ENCODE results near the gene A3GALT2.
"Not testable (repeated sequence)": the region's sequence is repeated elsewhere in the genome, so short reads cannot be mapped to it uniquely, and the experiment has no call there.

Gene A3GALT2

GRCh38 chr1:33309351-33309750 is 11.5 kb downstream of the A3GALT2 start:
- H3K27ac ChIP-seq (ENCODE audit: low read depth, low read length); H3K36me3 ChIP-seq (ENCODE audit: control insufficient read depth, insufficient read depth, low read length); DNase-seq; H2BK5ac ChIP-seq (ENCODE audit: low read length); H3K4me2 ChIP-seq (ENCODE audit: low read length); H2BK120ac ChIP-seq (ENCODE audit: low read depth, low read length); H3K9ac ChIP-seq (ENCODE audit: low read length); H3K4me1 ChIP-seq (ENCODE audit: control insufficient read depth, low read depth, low read length); H2BK15ac ChIP-seq (replicated peaks; ENCODE audit: low read depth); H3K79me2 ChIP-seq (ENCODE audit: control insufficient read depth, insufficient read depth, low read length); H4K8ac ChIP-seq (ENCODE audit: low read depth, low read length); H3K23ac ChIP-seq (ENCODE audit: low read length); H3K4me3 ChIP-seq (ENCODE audit: low read length); H2AK5ac ChIP-seq (ENCODE audit: low read length); H3K79me1 ChIP-seq (ENCODE audit: low read length); H4K5ac ChIP-seq (ENCODE audit: low read length); H3K18ac ChIP-seq (ENCODE audit: low read length); H3K56ac ChIP-seq (ENCODE audit: low read length); H3K27me3 ChIP-seq (ENCODE audit: insufficient read depth, low read length, poor library complexity); H3K4ac ChIP-seq (ENCODE audit: low read depth, low read length): not testable (repeated sequence)
- no CpG with 5 or more reads among the region's 32 CpGs for WGBS (ENCODE audit: extremely low coverage, insufficient coverage, low lambda C conversion rate)

DNA sequence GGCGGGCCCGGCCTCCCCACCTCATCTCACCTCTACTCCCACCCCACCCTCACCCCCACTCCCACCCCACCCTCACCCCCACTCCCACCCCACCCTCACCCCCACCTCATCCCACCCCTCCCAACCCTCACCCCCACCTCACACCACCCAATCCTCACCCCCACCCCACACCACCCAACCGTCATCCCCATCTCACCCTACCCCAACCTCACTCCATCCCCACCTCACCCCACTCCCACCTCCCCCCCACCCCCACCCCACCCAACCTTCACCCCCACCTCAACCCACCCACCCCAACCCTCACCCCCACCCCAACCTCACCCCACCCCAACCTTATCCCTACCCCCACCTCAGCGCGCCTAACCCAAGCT is 13.4 kb downstream of the A3GALT2 start:
- H3K9ac ChIP-seq (ENCODE audit: low read length), result no peak overlapping the region

GRCh38 chr1:33306653-33307493 is 14.0 kb downstream of the A3GALT2 start:
- DNase-seq, result no peak
- Histone ChIP-seq H3K18ac (ENCODE audit: low read length) (no peak overlapping the region), H3K79me2 (ENCODE audit: control insufficient read depth, insufficient read depth, low read length) (no peaks in the 10 kb centered on the region), H4K5ac (ENCODE audit: low read length) (no peak overlapping the region), H3K79me1 (ENCODE audit: low read length) (no peaks in the 10 kb centered on the region), H3K4me1 (ENCODE audit: control insufficient read depth, low read depth, low read length) (no peaks in the 10 kb centered on the region), H3K56ac (ENCODE audit: low read length) (peak overlapping the region; percentile 78), H3K27me3 (ENCODE audit: insufficient read depth, low read length, poor library complexity) (peaks cover 8% of the 10 kb centered on the region), H3K4me3 (ENCODE audit: low read length) (no peak overlapping the region), H2BK15ac (replicated peaks; ENCODE audit: low read depth) (no peak overlapping the region), H3K36me3 (ENCODE audit: control insufficient read depth, insufficient read depth, low read length) (no peaks in the 10 kb centered on the region), H3K27ac (ENCODE audit: low read depth, low read length) (no peak overlapping the region), H3K9ac (ENCODE audit: low read length) (peak overlapping the region; percentile 11), H2BK120ac (ENCODE audit: low read depth, low read length) (no peak overlapping the region), H3K23ac (ENCODE audit: low read length) (no peak overlapping the region), H4K8ac (ENCODE audit: low read depth, low read length) (no peak overlapping the region), H2AK5ac (ENCODE audit: low read length) (no peak overlapping the region), H2BK5ac (ENCODE audit: low read length) (no peak overlapping the region), H3K4ac (ENCODE audit: low read depth, low read length) (no peak overlapping the region), H3K4me2 (ENCODE audit: low read length) (peak overlapping the region; percentile 10)
- no CpG with 5 or more reads among the region's 113 CpGs for WGBS (ENCODE audit: extremely low coverage, insufficient coverage, low lambda C conversion rate)

More for the DNA sequence above, 13.4 kb downstream of the A3GALT2 start:
- Histone ChIP-seq H3K27me3 (ENCODE audit: insufficient read depth, low read length, poor library complexity) (peaks cover 8% of the 10 kb centered on the region), H3K23ac (ENCODE audit: low read length) (no peak overlapping the region), H2BK5ac (ENCODE audit: low read length) (no peak overlapping the region), H3K56ac (ENCODE audit: low read length) (no peak overlapping the region), H3K27ac (ENCODE audit: low read depth, low read length) (no peak overlapping the region), H3K4me2 (ENCODE audit: low read length) (no peak overlapping the region), H3K36me3 (ENCODE audit: control insufficient read depth, insufficient read depth, low read length) (no peaks in the 10 kb centered on the region), H2AK5ac (ENCODE audit: low read length) (no peak overlapping the region), H3K79me1 (ENCODE audit: low read length) (no peaks in the 10 kb centered on the region), H3K79me2 (ENCODE audit: control insufficient read depth, insufficient read depth, low read length) (no peaks in the 10 kb centered on the region), H3K4ac (ENCODE audit: low read depth, low read length) (no peak overlapping the region), H2BK15ac (replicated peaks; ENCODE audit: low read depth) (no peak overlapping the region), H2BK120ac (ENCODE audit: low read depth, low read length) (no peak overlapping the region), H4K8ac (ENCODE audit: low read depth, low read length) (no peak overlapping the region), H4K5ac (ENCODE audit: low read length) (no peak overlapping the region), H3K4me3 (ENCODE audit: low read length) (no peak overlapping the region), H3K18ac (ENCODE audit: low read length) (no peak overlapping the region), H3K4me1 (ENCODE audit: control insufficient read depth, low read depth, low read length) (no peaks in the 10 kb centered on the region)
- DNase-seq, result no peak
- no CpG with 5 or more reads among the region's 5 CpGs for WGBS (ENCODE audit: extremely low coverage, insufficient coverage, low lambda C conversion rate)

DNA sequence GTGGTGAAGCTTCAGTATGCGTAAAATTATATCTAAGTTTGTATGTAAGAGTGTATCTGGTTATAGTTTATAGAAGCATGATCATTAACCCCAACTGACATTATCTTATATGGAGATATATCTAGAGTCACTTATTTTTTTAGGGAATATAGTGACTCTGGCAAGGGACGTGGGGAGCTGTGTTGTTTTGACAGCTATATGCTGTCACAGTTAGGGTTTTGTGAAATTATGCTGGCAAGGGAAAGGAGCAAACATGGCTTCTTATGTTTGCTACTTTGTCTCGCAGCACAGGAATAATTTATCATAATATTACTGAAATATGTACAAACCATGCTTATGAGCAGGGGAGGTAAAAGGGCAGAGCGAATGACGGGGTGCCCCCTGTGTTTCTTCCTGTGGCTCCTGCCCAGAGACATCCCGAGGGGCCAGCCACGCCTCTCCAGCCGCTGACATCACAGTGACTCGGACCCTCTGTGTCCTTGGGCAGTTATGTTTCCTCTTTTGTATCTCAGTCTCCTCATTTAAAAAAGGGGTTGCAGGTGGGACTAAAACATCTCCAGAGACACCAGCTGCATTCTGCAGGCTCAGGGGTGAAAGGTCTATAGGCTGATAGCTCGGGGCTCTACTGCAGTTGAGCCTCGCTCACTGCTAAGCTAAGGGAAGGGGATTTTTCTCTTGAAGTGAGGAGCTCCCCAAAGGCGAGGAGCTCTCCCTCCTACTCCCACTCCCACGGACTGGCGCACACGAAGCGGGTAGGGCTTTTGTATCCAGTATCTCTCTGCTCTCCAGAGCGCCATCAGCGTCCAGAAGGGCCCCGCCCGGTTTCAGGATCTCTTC is 14.9 kb downstream of the A3GALT2 start:
- no peak overlapping the region for H3K4ac ChIP-seq (ENCODE audit: low read depth, low read length)
- H3K36me3 ChIP-seq (ENCODE audit: control insufficient read depth, insufficient read depth, low read length), result no peaks in the 10 kb centered on the region
- H3K9ac ChIP-seq (ENCODE audit: low read length), result no peak overlapping the region
- H2BK120ac ChIP-seq (ENCODE audit: low read depth, low read length), result no peak overlapping the region
- WGBS (ENCODE audit: extremely low coverage, insufficient coverage, low lambda C conversion rate), result 100% methylated on average over 1 of the region's 20 CpGs
- no peak overlapping the region for H4K5ac ChIP-seq (ENCODE audit: low read length)
- H3K18ac ChIP-seq (ENCODE audit: low read length), result no peak overlapping the region
- H3K79me1 ChIP-seq (ENCODE audit: low read length), result no peaks in the 10 kb centered on the region
- no peak overlapping the region for H3K23ac ChIP-seq (ENCODE audit: low read length)
- no peak overlapping the region for H2AK5ac ChIP-seq (ENCODE audit: low read length)
- H3K56ac ChIP-seq (ENCODE audit: low read length), result peak overlapping the region; percentile 29
- no peak overlapping the region for H2BK5ac ChIP-seq (ENCODE audit: low read length)
- no peak overlapping the region for H3K4me3 ChIP-seq (ENCODE audit: low read length)
- H4K8ac ChIP-seq (ENCODE audit: low read depth, low read length), result no peak overlapping the region
- H3K4me2 ChIP-seq (ENCODE audit: low read length), result peak overlapping the region; percentile 10
- DNase-seq, result no peak
- no peak overlapping the region for H3K27ac ChIP-seq (ENCODE audit: low read depth, low read length)
- H3K27me3 ChIP-seq (ENCODE audit: insufficient read depth, low read length, poor library complexity), result peaks cover 8% of the 10 kb centered on the region
- no peaks in the 10 kb centered on the region for H3K4me1 ChIP-seq (ENCODE audit: control insufficient read depth, low read depth, low read length)
- H3K79me2 ChIP-seq (ENCODE audit: control insufficient read depth, insufficient read depth, low read length), result no peaks in the 10 kb centered on the region
- H2BK15ac ChIP-seq (replicated peaks; ENCODE audit: low read depth), result no peak overlapping the region

DNA sequence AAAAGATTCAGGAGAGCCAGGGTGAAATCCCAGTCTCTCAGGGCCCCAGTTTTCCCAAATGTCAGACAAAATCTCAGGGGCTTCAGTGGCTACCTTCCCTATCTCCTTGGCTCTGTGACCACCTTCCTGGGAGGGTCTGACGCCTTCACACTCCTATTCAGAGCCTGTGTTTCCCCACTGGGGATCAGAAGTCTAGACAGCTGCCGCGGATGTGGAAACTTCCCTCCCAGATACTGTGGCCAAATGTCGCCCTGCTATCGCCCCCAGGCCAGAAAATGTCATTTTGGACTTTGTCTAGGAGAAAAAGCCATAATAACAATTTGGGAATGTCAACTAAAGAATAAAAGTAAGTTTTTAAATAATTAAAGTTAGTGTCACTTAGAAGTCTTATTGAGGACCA is 15.9 kb downstream of the A3GALT2 start:
- Histone ChIP-seq H3K79me2 (ENCODE audit: control insufficient read depth, insufficient read depth, low read length) (no peaks in the 10 kb centered on the region), H3K9ac (ENCODE audit: low read length) (no peak overlapping the region), H3K56ac (ENCODE audit: low read length) (no peak overlapping the region), H3K36me3 (ENCODE audit: control insufficient read depth, insufficient read depth, low read length) (no peaks in the 10 kb centered on the region), H3K79me1 (ENCODE audit: low read length) (no peaks in the 10 kb centered on the region), H2BK120ac (ENCODE audit: low read depth, low read length) (no peak overlapping the region), H3K4me1 (ENCODE audit: control insufficient read depth, low read depth, low read length) (no peaks in the 10 kb centered on the region), H3K4me2 (ENCODE audit: low read length) (no peak overlapping the region), H2AK5ac (ENCODE audit: low read length) (no peak overlapping the region), H3K27ac (ENCODE audit: low read depth, low read length) (no peak overlapping the region), H4K5ac (ENCODE audit: low read length) (no peak overlapping the region), H2BK5ac (ENCODE audit: low read length) (no peak overlapping the region), H4K8ac (ENCODE audit: low read depth, low read length) (no peak overlapping the region), H3K27me3 (ENCODE audit: insufficient read depth, low read length, poor library complexity) (peaks cover 8% of the 10 kb centered on the region), H3K4ac (ENCODE audit: low read depth, low read length) (no peak overlapping the region), H3K18ac (ENCODE audit: low read length) (no peak overlapping the region), H2BK15ac (replicated peaks; ENCODE audit: low read depth) (no peak overlapping the region), H3K4me3 (ENCODE audit: low read length) (no peak overlapping the region), H3K23ac (ENCODE audit: low read length) (no peak overlapping the region)
- DNase-seq, result peak; percentile 40
- no CpG with 5 or more reads among the region's 5 CpGs for WGBS (ENCODE audit: extremely low coverage, insufficient coverage, low lambda C conversion rate)
